ENCODE data around the gene ZNF324B.
"Not testable (repeated sequence)": the region's sequence is repeated elsewhere in the genome, so short reads cannot be mapped to it uniquely, and the experiment has no call there.

ZNF324B gene

GRCh38 chr19:58470837-58471543 lies 19.6 kb downstream of the ZNF324B start:
- not testable (repeated sequence) for H3K9ac ChIP-seq (ENCODE audit: low read length in 5 of 5); H3K9me3 ChIP-seq (ENCODE audit: control insufficient read depth in 5 of 5, low read length in 5 of 5); H3K4me3 ChIP-seq (ENCODE audit: low read depth in 1 of 5, low read length in 5 of 5); H3K27ac ChIP-seq (ENCODE audit: low read depth, low read length); H3K27me3 ChIP-seq (ENCODE audit: control insufficient read depth in 5 of 5, insufficient read depth in 4 of 5, low read length in 5 of 5)
- peaks cover 2 to 35% (median 27%) of the 10 kb centered on the region in 5 donors for H3K4me1 ChIP-seq (ENCODE audit: control insufficient read depth in 5 of 5, insufficient read depth in 5 of 5, low read length in 5 of 5)
- H3K36me3 ChIP-seq (ENCODE audit: control insufficient read depth in 5 of 5, insufficient read depth in 5 of 5, low read length in 5 of 5) = peaks cover 0 to 41% (median 38%) of the 10 kb centered on the region in 5 donors

DNA sequence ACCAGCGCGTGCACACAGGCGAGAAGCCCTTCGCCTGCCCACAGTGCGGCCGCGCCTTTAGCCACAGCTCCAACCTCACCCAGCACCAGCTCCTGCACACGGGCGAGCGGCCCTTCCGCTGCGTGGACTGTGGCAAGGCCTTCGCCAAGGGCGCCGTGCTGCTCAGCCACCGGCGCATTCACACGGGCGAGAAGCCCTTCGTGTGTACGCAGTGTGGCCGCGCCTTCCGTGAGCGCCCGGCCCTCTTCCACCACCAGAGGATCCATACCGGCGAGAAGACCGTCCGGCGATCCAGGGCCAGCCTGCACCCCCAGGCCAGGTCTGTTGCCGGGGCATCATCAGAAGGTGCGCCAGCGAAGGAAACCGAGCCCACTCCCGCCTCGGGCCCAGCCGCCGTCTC lies 20.3 kb downstream of the ZNF324B start:
- Histone ChIP-seq H3K27ac (ENCODE audit: low read depth, low read length) (no peak overlapping the region), H3K27me3 (ENCODE audit: control insufficient read depth in 5 of 5, insufficient read depth in 4 of 5, low read length in 5 of 5) (no peaks in the 10 kb centered on the region), H3K4me1 (ENCODE audit: control insufficient read depth in 5 of 5, insufficient read depth in 5 of 5, low read length in 5 of 5) (peaks cover 3 to 35% (median 27%) of the 10 kb centered on the region in 5 donors), H3K9ac (ENCODE audit: low read length in 5 of 5) (no peak overlapping the region), H3K36me3 (ENCODE audit: control insufficient read depth in 5 of 5, insufficient read depth in 5 of 5, low read length in 5 of 5) (peaks cover 0 to 41% (median 38%) of the 10 kb centered on the region in 5 donors), H3K9me3 (ENCODE audit: control insufficient read depth in 5 of 5, low read length in 5 of 5) (no peaks in the 10 kb centered on the region), H3K4me3 (ENCODE audit: low read depth in 1 of 5, low read length in 5 of 5) (no peak overlapping the region)

DNA sequence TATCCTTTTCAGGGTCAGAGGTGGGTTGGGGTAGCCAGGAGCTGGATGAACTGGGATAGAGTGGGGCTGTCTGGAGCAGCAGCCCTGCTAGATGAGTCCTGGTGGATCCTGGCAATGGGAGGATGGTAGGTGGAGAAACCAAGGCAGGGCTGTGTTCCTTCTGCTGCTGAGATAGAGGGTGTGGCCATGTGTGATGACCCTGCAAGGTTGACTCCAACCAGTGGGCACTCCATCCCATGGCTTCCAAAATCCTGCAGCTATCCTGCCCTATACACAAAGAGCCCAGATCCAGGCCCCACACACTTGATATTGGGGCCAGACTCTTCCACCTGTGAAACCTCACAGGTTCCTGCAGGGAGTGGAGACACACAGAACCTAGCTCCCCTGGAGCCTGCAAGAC lies 22.4 kb downstream of the ZNF324B start:
- Histone ChIP-seq H3K9me3 (ENCODE audit: control insufficient read depth in 5 of 5, low read length in 5 of 5) (no peaks in the 10 kb centered on the region), H3K27me3 (ENCODE audit: control insufficient read depth in 5 of 5, insufficient read depth in 4 of 5, low read length in 5 of 5) (no peaks in the 10 kb centered on the region), H3K9ac (ENCODE audit: low read length in 5 of 5) (no peak overlapping the region), H3K4me1 (ENCODE audit: control insufficient read depth in 5 of 5, insufficient read depth in 5 of 5, low read length in 5 of 5) (peaks cover 4 to 25% (median 19%) of the 10 kb centered on the region in 5 donors), H3K36me3 (ENCODE audit: control insufficient read depth in 5 of 5, insufficient read depth in 5 of 5, low read length in 5 of 5) (peaks cover 0 to 43% (median 41%) of the 10 kb centered on the region in 5 donors), H3K27ac (ENCODE audit: low read depth, low read length) (no peak overlapping the region), H3K4me3 (ENCODE audit: low read depth in 1 of 5, low read length in 5 of 5) (no peak overlapping the region)

GRCh38 chr19:58474291-58474996 lies 23.0 kb downstream of the ZNF324B start:
- peaks cover 4 to 24% (median 19%) of the 10 kb centered on the region in 5 donors for H3K4me1 ChIP-seq (ENCODE audit: control insufficient read depth in 5 of 5, insufficient read depth in 5 of 5, low read length in 5 of 5)
- peak overlapping the region; percentile 84 for H3K27ac ChIP-seq (ENCODE audit: low read depth, low read length)
- no peaks in the 10 kb centered on the region for H3K9me3 ChIP-seq (ENCODE audit: control insufficient read depth in 5 of 5, low read length in 5 of 5)
- no peak overlapping the region for H3K4me3 ChIP-seq (ENCODE audit: low read depth in 1 of 5, low read length in 5 of 5)
- no peaks in the 10 kb centered on the region for H3K27me3 ChIP-seq (ENCODE audit: control insufficient read depth in 5 of 5, insufficient read depth in 4 of 5, low read length in 5 of 5)
- peak overlapping the region in 1 of 5 donors; percentile 77 for H3K9ac ChIP-seq (ENCODE audit: low read length in 5 of 5)
- H3K36me3 ChIP-seq (ENCODE audit: control insufficient read depth in 5 of 5, insufficient read depth in 5 of 5, low read length in 5 of 5) = peaks cover 0 to 47% (median 42%) of the 10 kb centered on the region in 5 donors

DNA sequence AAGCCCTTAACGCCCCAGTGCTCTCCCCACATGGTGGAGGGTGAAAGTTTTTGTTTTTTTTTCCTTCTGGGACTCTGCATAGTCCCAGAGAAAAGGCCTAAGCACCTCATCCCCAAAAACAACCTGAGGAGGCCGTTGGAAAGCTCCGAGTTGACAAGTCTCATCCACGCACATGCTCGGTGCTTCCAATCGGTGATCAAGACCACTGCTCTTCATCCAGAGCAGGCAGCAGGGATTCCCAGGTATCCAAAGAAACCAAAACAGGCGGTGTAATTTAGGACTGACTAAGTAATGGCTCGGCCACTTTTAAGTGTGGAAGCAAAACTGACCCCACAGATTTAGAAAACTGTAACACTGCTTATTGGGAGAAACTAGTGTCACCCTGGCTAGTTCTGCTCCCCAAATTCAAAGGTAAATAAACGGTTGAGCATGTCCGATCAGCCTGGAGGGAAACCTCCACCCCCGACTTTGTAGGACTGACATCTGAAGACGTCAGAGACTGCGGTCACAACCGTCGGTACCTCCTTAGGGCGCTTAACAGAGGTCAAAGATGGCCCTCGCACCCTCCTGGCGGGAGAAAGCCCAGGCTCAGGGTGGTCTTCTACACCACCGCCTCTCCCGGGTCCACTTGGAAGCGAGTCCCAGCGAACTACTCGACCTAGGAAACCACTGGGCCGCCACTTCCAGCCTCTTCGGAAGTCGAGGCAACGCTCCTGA lies 23.7 kb downstream of the ZNF324B start:
- peaks cover 4 to 24% (median 19%) of the 10 kb centered on the region in 5 donors for H3K4me1 ChIP-seq (ENCODE audit: control insufficient read depth in 5 of 5, insufficient read depth in 5 of 5, low read length in 5 of 5)
- peak overlapping the region; percentile 84 for H3K27ac ChIP-seq (ENCODE audit: low read depth, low read length)
- no peaks in the 10 kb centered on the region for H3K9me3 ChIP-seq (ENCODE audit: control insufficient read depth in 5 of 5, low read length in 5 of 5)
- peak overlapping the region; percentile 48 to 89 (median 77) for H3K9ac ChIP-seq (ENCODE audit: low read length in 5 of 5)
- no peaks in the 10 kb centered on the region for H3K27me3 ChIP-seq (ENCODE audit: control insufficient read depth in 5 of 5, insufficient read depth in 4 of 5, low read length in 5 of 5)
- peak overlapping the region; percentile 73 to 90 (median 80) for H3K4me3 ChIP-seq (ENCODE audit: low read depth in 1 of 5, low read length in 5 of 5)
- H3K36me3 ChIP-seq (ENCODE audit: control insufficient read depth in 5 of 5, insufficient read depth in 5 of 5, low read length in 5 of 5) = peaks cover 0 to 48% (median 44%) of the 10 kb centered on the region in 5 donors

GRCh38 chr19:58475714-58476497 lies 24.5 kb downstream of the ZNF324B start, which contains the start of gene ZNF446:
ZNF446 (plus strand) TSS chr19:58476352; CDS start chr19:58477219, 867 bp downstream.
- H3K36me3 ChIP-seq (ENCODE audit: control insufficient read depth in 5 of 5, insufficient read depth in 5 of 5, low read length in 5 of 5) = peaks cover 0 to 49% (median 45%) of the 10 kb centered on the region in 5 donors
- H3K9me3 ChIP-seq (ENCODE audit: control insufficient read depth in 5 of 5, low read length in 5 of 5) = no peaks in the 10 kb centered on the region
- H3K4me1 ChIP-seq (ENCODE audit: control insufficient read depth in 5 of 5, insufficient read depth in 5 of 5, low read length in 5 of 5) = peaks cover 4 to 24% (median 19%) of the 10 kb centered on the region in 5 donors
- no peaks in the 10 kb centered on the region for H3K27me3 ChIP-seq (ENCODE audit: control insufficient read depth in 5 of 5, insufficient read depth in 4 of 5, low read length in 5 of 5)
- H3K9ac ChIP-seq (ENCODE audit: low read length in 5 of 5) = peak within 1 kb of the TSS; percentile 48 to 89 (median 77)
- peak within 1 kb of the TSS; percentile 73 to 90 (median 80) for H3K4me3 ChIP-seq (ENCODE audit: low read depth in 1 of 5, low read length in 5 of 5)
- peak within 1 kb of the TSS; percentile 84 for H3K27ac ChIP-seq (ENCODE audit: low read depth, low read length)

GRCh38 chr19:58476498-58477015 lies 25.1 kb downstream of the ZNF324B start:
- no peaks in the 10 kb centered on the region for H3K9me3 ChIP-seq (ENCODE audit: control insufficient read depth in 5 of 5, low read length in 5 of 5)
- H3K4me1 ChIP-seq (ENCODE audit: control insufficient read depth in 5 of 5, insufficient read depth in 5 of 5, low read length in 5 of 5) = peaks cover 4 to 24% (median 19%) of the 10 kb centered on the region in 5 donors
- H3K36me3 ChIP-seq (ENCODE audit: control insufficient read depth in 5 of 5, insufficient read depth in 5 of 5, low read length in 5 of 5) = peaks cover 0 to 50% (median 42%) of the 10 kb centered on the region in 5 donors
- H3K27me3 ChIP-seq (ENCODE audit: control insufficient read depth in 5 of 5, insufficient read depth in 4 of 5, low read length in 5 of 5) = no peaks in the 10 kb centered on the region
- peak overlapping the region; percentile 51 to 83 (median 77) for H3K4me3 ChIP-seq (ENCODE audit: low read depth in 1 of 5, low read length in 5 of 5)
- H3K9ac ChIP-seq (ENCODE audit: low read length in 5 of 5) = peak overlapping the region; percentile 5 to 89 (median 77)
- H3K27ac ChIP-seq (ENCODE audit: low read depth, low read length) = peak overlapping the region; percentile 84

GRCh38 chr19:58477130-58477529 lies 25.7 kb downstream of the ZNF324B start:
- peaks cover 0 to 44% (median 37%) of the 10 kb centered on the region in 5 donors for H3K36me3 ChIP-seq (ENCODE audit: control insufficient read depth in 5 of 5, insufficient read depth in 5 of 5, low read length in 5 of 5)
- H3K4me3 ChIP-seq (ENCODE audit: low read depth in 1 of 5, low read length in 5 of 5) = peak overlapping the region in 1 of 5 donors; percentile 33
- H3K9ac ChIP-seq (ENCODE audit: low read length in 5 of 5) = peak overlapping the region in 3 of 5 donors; percentile 13 to 89 (median 74)
- no peaks in the 10 kb centered on the region for H3K9me3 ChIP-seq (ENCODE audit: control insufficient read depth in 5 of 5, low read length in 5 of 5)
- H3K27ac ChIP-seq (ENCODE audit: low read depth, low read length) = peak overlapping the region; percentile 84
- peaks cover 4 to 24% (median 19%) of the 10 kb centered on the region in 5 donors for H3K4me1 ChIP-seq (ENCODE audit: control insufficient read depth in 5 of 5, insufficient read depth in 5 of 5, low read length in 5 of 5)
- H3K27me3 ChIP-seq (ENCODE audit: control insufficient read depth in 5 of 5, insufficient read depth in 4 of 5, low read length in 5 of 5) = no peaks in the 10 kb centered on the region

GRCh38 chr19:58477871-58478270 lies 26.4 kb downstream of the ZNF324B start:
- H3K9me3 ChIP-seq (ENCODE audit: control insufficient read depth in 5 of 5, low read length in 5 of 5) = no peaks in the 10 kb centered on the region
- peak overlapping the region in 1 of 5 donors; percentile 29 for H3K9ac ChIP-seq (ENCODE audit: low read length in 5 of 5)
- H3K27ac ChIP-seq (ENCODE audit: low read depth, low read length) = no peak overlapping the region
- H3K36me3 ChIP-seq (ENCODE audit: control insufficient read depth in 5 of 5, insufficient read depth in 5 of 5, low read length in 5 of 5) = peaks cover 0 to 37% (median 29%) of the 10 kb centered on the region in 5 donors
- H3K4me3 ChIP-seq (ENCODE audit: low read depth in 1 of 5, low read length in 5 of 5) = no peak overlapping the region
- no peaks in the 10 kb centered on the region for H3K27me3 ChIP-seq (ENCODE audit: control insufficient read depth in 5 of 5, insufficient read depth in 4 of 5, low read length in 5 of 5)
- peaks cover 4 to 24% (median 19%) of the 10 kb centered on the region in 5 donors for H3K4me1 ChIP-seq (ENCODE audit: control insufficient read depth in 5 of 5, insufficient read depth in 5 of 5, low read length in 5 of 5)

All from subcutaneous abdominal adipose tissue (tissue), 5 donors.